HAP-1 (cell line): Measurements from ENCODE around the gene MNAT1.

Experiments used
- DNase-seq, 2 experiments: peaks; one replicate each; pipeline ENCODE4 v3.0.0-alpha.2; 2016 to 2020; ENCODE audit warnings: low spot score in 2 of 2
- H3K27me3 ChIP-seq: fragments of 250-450 bp; sonication (Bioruptor Pico); 2 replicates; pipeline ENCODE4 v1.5.1; 2020; ENCODE audit warnings: low read depth, mild to moderate bottlenecking, moderate library complexity
- H3K36me3 ChIP-seq: fragments of 250-450 bp; sonication (Bioruptor Pico); replicated peaks from 2 replicates; pipeline ENCODE4 v1.5.1; 2020; ENCODE audit warnings: mild to moderate bottlenecking
- H3K4me1 ChIP-seq: fragments of 250-450 bp; sonication (Bioruptor Pico); 2 replicates; pipeline ENCODE4 v1.5.1; 2020; ENCODE audit warnings: mild to moderate bottlenecking
- H3K4me3 ChIP-seq: fragments of 250-450 bp; sonication (Bioruptor Pico); 2 replicates; pipeline ENCODE4 v1.5.1; 2020; ENCODE audit warnings: mild to moderate bottlenecking, moderate library complexity
- H3K9me3 ChIP-seq: fragments of 250-450 bp; sonication (Bioruptor Pico); 2 replicates; pipeline ENCODE4 v1.5.1; 2020; ENCODE audit warnings: mild to moderate bottlenecking, moderate library complexity
- in situ Hi-C: fragments of 300-500 bp; cut with MboI; formaldehyde crosslinking; loops from 3 replicates; pipeline ENCODE4 v1.14.3; 2020; ENCODE audit warnings: low sequenced_read_pairs, inconsistent platforms, mixed read lengths

MNAT1 gene

GRCh38 chr14:60734465-60735242 lies at the start of gene MNAT1:
Gene MNAT1 (plus strand): TSS chr14:60734761. CDS start chr14:60734863, 102 bp downstream.
- Histone ChIP-seq H3K9me3 (no peaks in the 10 kb centered on the region), H3K36me3 (no peaks in the 10 kb centered on the region), H3K4me1 (peaks cover 8% of the 10 kb centered on the region; the same call in 1 of the 2 replicates), H3K27me3 (no peaks in the 10 kb centered on the region), H3K4me3 (peak within 1 kb of the TSS; percentile 73)
- DNase-seq: peak; percentile 82 to 87
- in situ Hi-C loops: no loop called here

- Histone ChIP-seq H3K9me3 (no peaks in the 10 kb centered on the region), H3K27me3 (no peaks in the 10 kb centered on the region; the same call in 1 of the 2 replicates), H3K36me3 (no peaks in the 10 kb centered on the region), H3K4me1 (no peaks in the 10 kb centered on the region; the same call in 1 of the 2 replicates), H3K4me3 (no peak overlapping the region)
- in situ Hi-C loops: no loop called here
- DNase-seq: no peak
Measured at GRCh38 chr14:60686865-60687264, 47.7 kb upstream of the MNAT1 start.

- H3K36me3 ChIP-seq: no peaks in the 10 kb centered on the region
- in situ Hi-C loops: no loop called here
- no peak overlapping the region for H3K4me3 ChIP-seq
- H3K4me1 ChIP-seq: no peaks in the 10 kb centered on the region; the same call in 1 of the 2 replicates
- peaks cover 8% of the 10 kb centered on the region for H3K27me3 ChIP-seq
- no peaks in the 10 kb centered on the region for H3K9me3 ChIP-seq
- no peak for DNase-seq
Measured at GRCh38 chr14:60691383-60692113, 43.0 kb upstream of the MNAT1 start.

- no peak overlapping the region for H3K4me3 ChIP-seq
- no peaks in the 10 kb centered on the region for H3K4me1 ChIP-seq
- H3K27me3 ChIP-seq: peaks cover 8% of the 10 kb centered on the region
- DNase-seq: no peak
- in situ Hi-C loops: no loop called here
- H3K9me3 ChIP-seq: no peaks in the 10 kb centered on the region; the same call in 1 of the 2 replicates
- H3K36me3 ChIP-seq: no peaks in the 10 kb centered on the region
Measured at GRCh38 chr14:60695327-60695726, 39.2 kb upstream of the MNAT1 start.

GRCh38 chr14:60700598-60700997 lies 34.0 kb upstream of the MNAT1 start:
- no peak for DNase-seq
- Histone ChIP-seq H3K36me3 (no peaks in the 10 kb centered on the region), H3K27me3 (peaks cover 3% of the 10 kb centered on the region; the same call in 1 of the 2 replicates), H3K4me3 (no peak overlapping the region), H3K4me1 (no peaks in the 10 kb centered on the region), H3K9me3 (peaks cover 6% of the 10 kb centered on the region; the same call in 1 of the 2 replicates)
- in situ Hi-C loops: no loop called here

- peaks cover 4% of the 10 kb centered on the region for H3K4me1 ChIP-seq
- DNase-seq: no peak
- H3K36me3 ChIP-seq: no peaks in the 10 kb centered on the region
- no peaks in the 10 kb centered on the region for H3K27me3 ChIP-seq
- peaks cover 6% of the 10 kb centered on the region; the same call in 1 of the 2 replicates for H3K9me3 ChIP-seq
- in situ Hi-C loops: no loop called here
- H3K4me3 ChIP-seq: no peak overlapping the region
Measured at GRCh38 chr14:60705100-60705499, 29.5 kb upstream of the MNAT1 start.

GRCh38 chr14:60707858-60708257 lies 26.7 kb upstream of the MNAT1 start:
- in situ Hi-C loops: no loop called here
- no peaks in the 10 kb centered on the region for H3K27me3 ChIP-seq
- no peak for DNase-seq
- H3K4me1 ChIP-seq: peaks cover 14% of the 10 kb centered on the region
- no peaks in the 10 kb centered on the region for H3K9me3 ChIP-seq
- H3K4me3 ChIP-seq: no peak overlapping the region
- no peaks in the 10 kb centered on the region for H3K36me3 ChIP-seq

- no peaks in the 10 kb centered on the region for H3K27me3 ChIP-seq
- peak; percentile 13 to 65 for DNase-seq
- H3K36me3 ChIP-seq: 0 out of 2 replicates have a peak, but pooled peaks cover 6% of the 10 kb centered on the region
- peaks cover 14% of the 10 kb centered on the region for H3K4me1 ChIP-seq
- no peak overlapping the region for H3K4me3 ChIP-seq
- in situ Hi-C loops: no loop called here
- no peaks in the 10 kb centered on the region for H3K9me3 ChIP-seq
Measured at GRCh38 chr14:60710494-60710893, 24.1 kb upstream of the MNAT1 start.

GRCh38 chr14:60713513-60713912 lies 21.0 kb upstream of the MNAT1 start:
- H3K4me3 ChIP-seq: no peak overlapping the region
- peaks cover 14% of the 10 kb centered on the region for H3K4me1 ChIP-seq
- no peak for DNase-seq
- no peaks in the 10 kb centered on the region for H3K27me3 ChIP-seq
- in situ Hi-C loops: no loop called here
- no peaks in the 10 kb centered on the region for H3K9me3 ChIP-seq
- peaks cover 19% of the 10 kb centered on the region for H3K36me3 ChIP-seq

- Histone ChIP-seq H3K4me1 (peaks cover 14% of the 10 kb centered on the region), H3K9me3 (no peaks in the 10 kb centered on the region), H3K4me3 (no peak overlapping the region), H3K27me3 (no peaks in the 10 kb centered on the region), H3K36me3 (peaks cover 30% of the 10 kb centered on the region)
- in situ Hi-C loops: loop anchor here (10.0 kb wide), 1 partner anchor 66 kb away; no protein-coding TSS in a partner anchor
- no peak for DNase-seq
Measured at GRCh38 chr14:60720391-60720790, 14.2 kb upstream of the MNAT1 start.

GRCh38 chr14:60720962-60721325 lies 13.6 kb upstream of the MNAT1 start:
- no peaks in the 10 kb centered on the region for H3K27me3 ChIP-seq
- in situ Hi-C loops: loop anchor here (10.0 kb wide), 1 partner anchor 66 kb away; no protein-coding TSS in a partner anchor

GRCh38 chr14:60721326-60722106 lies 13.0 kb upstream of the MNAT1 start:
- Histone ChIP-seq H3K4me1 (peaks cover 14% of the 10 kb centered on the region), H3K27me3 (no peaks in the 10 kb centered on the region), H3K4me3 (peak overlapping the region; percentile 76), H3K36me3 (peaks cover 30% of the 10 kb centered on the region), H3K9me3 (no peaks in the 10 kb centered on the region)
- DNase-seq: peak; percentile 49 to 73
- in situ Hi-C loops: loop anchor here (10.0 kb wide), 1 partner anchor 67 kb away; no protein-coding TSS in a partner anchor

More at GRCh38 chr14:60720962-60721325, 13.6 kb upstream of the MNAT1 start:
- H3K4me3 ChIP-seq: peak overlapping the region; percentile 76
- no peaks in the 10 kb centered on the region for H3K9me3 ChIP-seq
- H3K36me3 ChIP-seq: peaks cover 30% of the 10 kb centered on the region
- DNase-seq: no peak
- H3K4me1 ChIP-seq: peaks cover 14% of the 10 kb centered on the region

- Histone ChIP-seq H3K9me3 (no peaks in the 10 kb centered on the region), H3K4me1 (peaks cover 14% of the 10 kb centered on the region)
Measured at GRCh38 chr14:60722107-60722356, 12.5 kb upstream of the MNAT1 start.

More at GRCh38 chr14:60722107-60722356, 12.5 kb upstream of the MNAT1 start:
- in situ Hi-C loops: loop anchor here (10.0 kb wide), 1 partner anchor 67 kb away; no protein-coding TSS in a partner anchor
- peak overlapping the region; percentile 76 for H3K4me3 ChIP-seq
- H3K36me3 ChIP-seq: peaks cover 30% of the 10 kb centered on the region
- no peaks in the 10 kb centered on the region for H3K27me3 ChIP-seq
- no peak for DNase-seq
